GM18502 (cell line): ENCODE results near the gene PMEPA1.

Experiments used
- ATAC-seq: cut with Tn5 transposase; IDR thresholded peaks from one replicate; pipeline ENCODE4 v1.9.1; 2021; ENCODE audit warnings: mild to moderate bottlenecking; ENCODE audit not compliant: unreplicated experiment, poor library complexity

Gene PMEPA1

GRCh38 chr20:57598491-57598890, 111.3 kb downstream of the PMEPA1 start:
- ATAC-seq: no peak
